IPS DF 4.7 (cell line): ENCODE results near the gene SAMD4B.

Experiments
- DNase-seq: peaks from one replicate; pipeline ENCODE4 v3.0.0-alpha.2; 2013; ENCODE audit warnings: low spot score; ENCODE audit errors: extremely low read depth

SAMD4B gene

GRCh38 chr19:39390751-39391437 is 48.7 kb downstream of the SAMD4B start, which contains the start of the genes MED29 and PAF1:
MED29 (plus strand) TSS chr19:39391378; CDS start chr19:39391423, 45 bp downstream.
PAF1 (minus strand) TSS chr19:39391106; CDS start chr19:39390864, 242 bp downstream.
- DNase-seq, result peak; percentile 100

- DNase-seq, result no peak
Measured at GRCh38 chr19:39397360-39398296, 55.4 kb downstream of the SAMD4B start.

GRCh38 chr19:39398297-39398864 is 56.2 kb downstream of the SAMD4B start:
- DNase-seq, result no peak

- no peak for DNase-seq
Measured at GRCh38 chr19:39399668-39400050, 57.4 kb downstream of the SAMD4B start.

- no peak for DNase-seq
Measured at GRCh38 chr19:39400061-39400460, 57.8 kb downstream of the SAMD4B start.

GRCh38 chr19:39401070-39401548 is 58.9 kb downstream of the SAMD4B start:
- DNase-seq, result no peak

- DNase-seq, result no peak
Measured at GRCh38 chr19:39401549-39402345, 59.5 kb downstream of the SAMD4B start.

GRCh38 chr19:39402346-39403300 is 60.4 kb downstream of the SAMD4B start:
- no peak for DNase-seq

GRCh38 chr19:39403331-39404312 is 61.4 kb downstream of the SAMD4B start:
- DNase-seq, result no peak

GRCh38 chr19:39405261-39405957 is 63.2 kb downstream of the SAMD4B start:
- DNase-seq, result no peak

- DNase-seq, result no peak
Measured at GRCh38 chr19:39405958-39406655, 63.9 kb downstream of the SAMD4B start.

- DNase-seq, result no peak
Measured at GRCh38 chr19:39406656-39407409, 64.6 kb downstream of the SAMD4B start, which contains the start of gene ZFP36. ZFP36 (plus strand) TSS chr19:39406847; CDS start chr19:39406905, 58 bp downstream.

GRCh38 chr19:39407410-39407659 is 65.1 kb downstream of the SAMD4B start:
- no peak for DNase-seq

- no peak for DNase-seq
Measured at GRCh38 chr19:39407660-39408391, 65.6 kb downstream of the SAMD4B start.

GRCh38 chr19:39408392-39409207 is 66.4 kb downstream of the SAMD4B start:
- DNase-seq, result no peak
